Panc1 (cell line): ENCODE data around the gene HCRTR1. TPM values are rescaled to one million over a fixed set of nuclear protein-coding genes. Genes with fewer than 3 reads are reported as not detected.

Experiments
- ATAC-seq: fragments of 200-7000 bp; cut with Tn5 transposase; 2 replicates; pipeline ENCODE4 v1.9.1; 2020; ENCODE audit warnings: mild to moderate bottlenecking, moderate library complexity
- BruUV-seq: library from RNA; stranded (reverse); fragments of 400-500 nt; replicated peaks from 2 replicates; lab custom pipeline; 2021; lab: Mats Ljungman, UMichigan
- CTCF ChIA-PET: fragments of 300-600 bp; sonication (Branson Sonifier 250); formaldehyde crosslinking; loops from one replicate; lab custom pipeline; 2022; ENCODE audit warnings: antibody characterized with exemption; lab: Charles Lee
- POLR2A ChIA-PET: fragments of 300-600 bp; sonication (Branson Sonifier 250); formaldehyde crosslinking; loops from one replicate; lab custom pipeline; 2022; ENCODE audit warnings: antibody characterized with exemption; lab: Charles Lee
- DNase-seq: peaks from one replicate; pipeline ENCODE4 v3.0.0-alpha.2; 2010; ENCODE audit warnings: low read depth, low spot score
- H3K27ac ChIP-seq: 2 replicates; pipeline ENCODE4 v1.5.1; 2011; ENCODE audit warnings: mild to moderate bottlenecking, low read length, inconsistent platforms
- H3K27me3 ChIP-seq: fragments of 200-500 bp; sonication (Bioruptor generic); 2 replicates; pipeline ENCODE4 v1.6.0; 2014; ENCODE audit warnings: low read length, inconsistent platforms; ENCODE audit not compliant: control insufficient read depth, insufficient read depth
- H3K36me3 ChIP-seq: fragments of 200-500 bp; sonication (Bioruptor generic); 2 replicates; pipeline ENCODE4 v1.5.1; 2014; ENCODE audit warnings: inconsistent platforms, mild to moderate bottlenecking, low read length, moderate library complexity; ENCODE audit not compliant: control insufficient read depth, insufficient read depth
- H3K4me1 ChIP-seq: 2 replicates; pipeline ENCODE4 v1.5.1; 2011; ENCODE audit warnings: inconsistent platforms, mild to moderate bottlenecking, low read length, moderate library complexity; ENCODE audit not compliant: control insufficient read depth, insufficient read depth
- H3K4me3 ChIP-seq, 2 experiments: 2 replicates each; pipeline ENCODE4 v1.5.1; 2011 to 2012; ENCODE audit warnings: low read depth in 2 of 2, low read length in 2 of 2, mild to moderate bottlenecking in 2 of 2, inconsistent platforms in 1 of 2, moderate library complexity in 1 of 2
- H3K9me3 ChIP-seq: fragments of 200-500 bp; sonication (Bioruptor generic); 2 replicates; pipeline ENCODE4 v1.5.1; 2014; ENCODE audit warnings: low read depth, mild to moderate bottlenecking, inconsistent platforms, low read length, moderate library complexity; ENCODE audit not compliant: control insufficient read depth, insufficient read depth
- CTCF ChIP-seq: fragments of 450-650 bp; IDR thresholded peaks from 2 replicates; pipeline ENCODE4 v1.5.1; 2017; ENCODE audit warnings: mild to moderate bottlenecking
- POLR2AphosphoS5 ChIP-seq: IDR thresholded peaks from 2 replicates; pipeline ENCODE4 v1.6.1; 2012; ENCODE audit warnings: mild to moderate bottlenecking, low read depth, low read length, moderate library complexity
- REST ChIP-seq, 2 experiments: IDR thresholded peaks; 2 replicates each; pipeline ENCODE4 v1.6.1; 2011 to 2012; ENCODE audit warnings: low read depth in 2 of 2, control low read depth in 1 of 2, low read length in 1 of 2, mild to moderate bottlenecking in 1 of 2, moderate library complexity in 1 of 2; ENCODE audit not compliant: insufficient read depth in 1 of 2
- SIN3A ChIP-seq: IDR thresholded peaks from 2 replicates; pipeline ENCODE4 v1.6.1; 2012; ENCODE audit warnings: low read depth, mild to moderate bottlenecking, low read length, moderate library complexity, borderline replicate concordance; ENCODE audit not compliant: insufficient read depth
- TCF7L2 ChIP-seq: IDR thresholded peaks from 2 replicates; pipeline ENCODE4 v1.6.1; 2011; ENCODE audit warnings: mild to moderate bottlenecking, low read depth, low read length, inconsistent platforms
- in situ Hi-C: cut with HindIII; loops from 2 replicates; pipeline ENCODE4 v1.10.0; 2016; ENCODE audit warnings: low sequenced_read_pairs, low pct_unique_long_range_greater_than_20kb
- intact Hi-C: fragments of 100-400 bp; cut with micrococcal nuclease; formaldehyde crosslinking; loops from one replicate; pipeline ENCODE4 v1.10.0; 2022; ENCODE audit not compliant: unreplicated experiment
- total RNA-seq: library from RNA; stranded (reverse); gene quantifications from one replicate; pipeline ENCODE4 v1.2.1, GENCODE V29; 2021; ENCODE audit not compliant: unreplicated experiment

The HCRTR1 gene
- total RNA-seq, 1 experiment from 2014 or later, result 0.18 TPM

- H3K4me1 ChIP-seq, result peaks cover 3% of the 10 kb centered on the region
- intact Hi-C loops, result no loop called here
- no TSS peak for BruUV-seq
- ChIA-PET CTCF (interaction anchor here (0.8 kb wide), 1 partner anchor 67 kb away, joined by 3 read pairs; no protein-coding TSS in a partner anchor), POLR2A (interaction anchor here (0.6 kb wide), 1 partner anchor 49 kb away, joined by 4 read pairs; no protein-coding TSS in a partner anchor)
- TF ChIP-seq CTCF, result no peak
- no peak for TF ChIP-seq TCF7L2
- TF ChIP-seq SIN3A, result no peak
- no peak for TF ChIP-seq REST (IDR thresholded peaks at IDR 0.05; ENCODE audit: insufficient read depth in 1 of 2, low read depth in 2 of 2, low read length in 1 of 2)
- no peak for TF ChIP-seq POLR2AphosphoS5
- ATAC-seq, result no peak
- no peaks in the 10 kb centered on the region for H3K9me3 ChIP-seq
- no peak overlapping the region for H3K27ac ChIP-seq
- no peak overlapping the region for H3K4me3 ChIP-seq
- DNase-seq, result no peak
- peaks cover 5% of the 10 kb centered on the region for H3K27me3 ChIP-seq
- in situ Hi-C loops, result no loop called here
- no peaks in the 10 kb centered on the region for H3K36me3 ChIP-seq
Observed at GRCh38 chr1:31615939-31616338, 1.6 kb upstream of the HCRTR1 start.

GRCh38 chr1:31617916-31618746 lies 642 bp downstream of the HCRTR1 start:
- intact Hi-C loops (no loop called here), in situ Hi-C loops (no loop called here)
- peak overlapping the region; percentile 45 to 47 for H3K4me3 ChIP-seq
- no peaks in the 10 kb centered on the region for H3K9me3 ChIP-seq
- ChIA-PET CTCF (interaction anchor here (0.5 kb wide), 1 partner anchor 182 kb away, joined by 6 read pairs; no protein-coding TSS in a partner anchor), POLR2A (no interaction called here)
- H3K27ac ChIP-seq, result no peak overlapping the region
- H3K4me1 ChIP-seq, result peaks cover 3% of the 10 kb centered on the region
- no peaks in the 10 kb centered on the region for H3K36me3 ChIP-seq
- ATAC-seq, result peak; percentile 84
- BruUV-seq, result no TSS peak
- peak; percentile 95 for TF ChIP-seq CTCF
- TF ChIP-seq TCF7L2, result no peak
- peaks cover 5% of the 10 kb centered on the region for H3K27me3 ChIP-seq
- DNase-seq, result no peak
